ENCODE data around the gene GRHL1.

The GRHL1 gene

GRCh38 chr2:9908639-9909038 is 42.9 kb upstream of the GRHL1 start:
- H3K79me1 ChIP-seq (ENCODE audit: low read depth, low read length), result no peaks in the 10 kb centered on the region
- no peaks in the 10 kb centered on the region for H3K27me3 ChIP-seq (ENCODE audit: control insufficient read depth in 3 of 3, insufficient read depth in 3 of 3, low read depth in 1 of 3, low read length in 3 of 3)
- H3K4me2 ChIP-seq (ENCODE audit: insufficient read depth, low read length, poor library complexity, severe bottlenecking), result no peak overlapping the region
- H3K4me3 ChIP-seq (ENCODE audit: low read length in 2 of 2), result no peak overlapping the region
- no peak overlapping the region for H4K8ac ChIP-seq (ENCODE audit: low read depth, low read length)
- H4K91ac ChIP-seq (ENCODE audit: low read depth, low read length, poor library complexity), result no peak overlapping the region
- H2BK15ac ChIP-seq (ENCODE audit: low read length), result no peak overlapping the region
- H3K27ac ChIP-seq (replicated peaks; ENCODE audit: low read length), result no peak overlapping the region
- no peak overlapping the region for H2BK120ac ChIP-seq (ENCODE audit: low read depth, low read length)
- no peak overlapping the region for H3K9ac ChIP-seq (ENCODE audit: low read depth, low read length, poor library complexity)
- no peak overlapping the region for H3K23ac ChIP-seq (ENCODE audit: low read depth, low read length, poor library complexity)
- no peak overlapping the region for H2AK5ac ChIP-seq (ENCODE audit: low read depth, low read length)
- H2AFZ ChIP-seq (ENCODE audit: low read length), result no peak overlapping the region
- H2BK5ac ChIP-seq (ENCODE audit: low read length), result no peak overlapping the region
- no peak overlapping the region for H3K18ac ChIP-seq (ENCODE audit: low read length)
- H2BK12ac ChIP-seq (ENCODE audit: low read length), result no peak overlapping the region
- WGBS, 2 donors (ENCODE audit: extremely low coverage in 2 of 2, insufficient read length in 2 of 2, insufficient replicate concordance in 1 of 2), result no CpG with 5 or more reads among the region's 1 CpG
- H3K4me1 ChIP-seq (ENCODE audit: control insufficient read depth in 2 of 2, insufficient read depth in 1 of 2, low read depth in 1 of 2, low read length in 2 of 2), result peaks cover 0 to 2% of the 10 kb centered on the region in 2 donors
- no peak for DNase-seq (ENCODE audit: low spot score)
- H3K14ac ChIP-seq (ENCODE audit: low read length), result no peak overlapping the region
- peaks cover 3 to 47% of the 10 kb centered on the region in 2 donors for H3K36me3 ChIP-seq (replicated peaks in 1 of 2; ENCODE audit: control insufficient read depth in 2 of 2, insufficient read depth in 2 of 2, low read length in 2 of 2)
- no peak overlapping the region for H3K4ac ChIP-seq (ENCODE audit: low read length)
- peaks cover 0 to 2% of the 10 kb centered on the region in 2 donors for H3K9me3 ChIP-seq (replicated peaks in 1 of 2; ENCODE audit: control insufficient read depth in 2 of 2, insufficient read depth in 1 of 2, low read depth in 1 of 2, low read length in 2 of 2)

- WGBS, 2 donors (ENCODE audit: extremely low coverage in 2 of 2, insufficient read length in 2 of 2, insufficient replicate concordance in 1 of 2), result 100% methylated on average over 2 of the region's 2 CpGs; no CpG with 5 or more reads in 1 of the 2 donors
- no peak overlapping the region for H2BK15ac ChIP-seq (ENCODE audit: low read length)
- no peaks in the 10 kb centered on the region for H3K79me1 ChIP-seq (ENCODE audit: low read depth, low read length)
- peaks cover 0 to 2% of the 10 kb centered on the region in 2 donors for H3K9me3 ChIP-seq (replicated peaks in 1 of 2; ENCODE audit: control insufficient read depth in 2 of 2, insufficient read depth in 1 of 2, low read depth in 1 of 2, low read length in 2 of 2)
- H2AK5ac ChIP-seq (ENCODE audit: low read depth, low read length), result no peak overlapping the region
- H3K4me2 ChIP-seq (ENCODE audit: insufficient read depth, low read length, poor library complexity, severe bottlenecking), result no peak overlapping the region
- H3K9ac ChIP-seq (ENCODE audit: low read depth, low read length, poor library complexity), result no peak overlapping the region
- H2BK5ac ChIP-seq (ENCODE audit: low read length), result no peak overlapping the region
- no peak overlapping the region for H3K23ac ChIP-seq (ENCODE audit: low read depth, low read length, poor library complexity)
- no peak overlapping the region for H3K27ac ChIP-seq (replicated peaks; ENCODE audit: low read length)
- peaks cover 4 to 52% of the 10 kb centered on the region in 2 donors for H3K36me3 ChIP-seq (replicated peaks in 1 of 2; ENCODE audit: control insufficient read depth in 2 of 2, insufficient read depth in 2 of 2, low read length in 2 of 2)
- no peak overlapping the region for H3K4me3 ChIP-seq (ENCODE audit: low read length in 2 of 2)
- H4K8ac ChIP-seq (ENCODE audit: low read depth, low read length), result no peak overlapping the region
- H3K27me3 ChIP-seq (ENCODE audit: control insufficient read depth in 3 of 3, insufficient read depth in 3 of 3, low read depth in 1 of 3, low read length in 3 of 3), result no peaks in the 10 kb centered on the region
- H2BK120ac ChIP-seq (ENCODE audit: low read depth, low read length), result no peak overlapping the region
- no peak overlapping the region for H3K18ac ChIP-seq (ENCODE audit: low read length)
- H3K4me1 ChIP-seq (ENCODE audit: control insufficient read depth in 2 of 2, insufficient read depth in 1 of 2, low read depth in 1 of 2, low read length in 2 of 2), result peaks cover 0 to 3% of the 10 kb centered on the region in 2 donors
- no peak overlapping the region for H3K14ac ChIP-seq (ENCODE audit: low read length)
- H4K91ac ChIP-seq (ENCODE audit: low read depth, low read length, poor library complexity), result no peak overlapping the region
- DNase-seq (ENCODE audit: low spot score), result no peak
- no peak overlapping the region for H3K4ac ChIP-seq (ENCODE audit: low read length)
- H2AFZ ChIP-seq (ENCODE audit: low read length), result no peak overlapping the region
- H2BK12ac ChIP-seq (ENCODE audit: low read length), result no peak overlapping the region
These were observed 42.4 kb upstream of the GRHL1 start for GRCh38 chr2:9909106-9909505.

- H2BK5ac ChIP-seq (ENCODE audit: low read length), result no peak overlapping the region
- H3K4ac ChIP-seq (ENCODE audit: low read length), result no peak overlapping the region
- WGBS, 2 donors (ENCODE audit: extremely low coverage in 2 of 2, insufficient read length in 2 of 2, insufficient replicate concordance in 1 of 2), result no CpG with 5 or more reads among the region's 4 CpGs
- H3K36me3 ChIP-seq (replicated peaks in 1 of 2; ENCODE audit: control insufficient read depth in 2 of 2, insufficient read depth in 2 of 2, low read length in 2 of 2), result peaks cover 7 to 58% of the 10 kb centered on the region in 2 donors
- no peaks in the 10 kb centered on the region for H3K79me1 ChIP-seq (ENCODE audit: low read depth, low read length)
- H3K9ac ChIP-seq (ENCODE audit: low read depth, low read length, poor library complexity), result no peak overlapping the region
- no peak overlapping the region for H3K18ac ChIP-seq (ENCODE audit: low read length)
- H4K8ac ChIP-seq (ENCODE audit: low read depth, low read length), result no peak overlapping the region
- no peak overlapping the region for H2BK15ac ChIP-seq (ENCODE audit: low read length)
- no peak overlapping the region for H3K4me3 ChIP-seq (ENCODE audit: low read length in 2 of 2)
- H2AK5ac ChIP-seq (ENCODE audit: low read depth, low read length), result no peak overlapping the region
- H2BK120ac ChIP-seq (ENCODE audit: low read depth, low read length), result no peak overlapping the region
- H3K14ac ChIP-seq (ENCODE audit: low read length), result no peak overlapping the region
- H3K9me3 ChIP-seq (replicated peaks in 1 of 2; ENCODE audit: control insufficient read depth in 2 of 2, insufficient read depth in 1 of 2, low read depth in 1 of 2, low read length in 2 of 2), result peaks cover 0 to 2% of the 10 kb centered on the region in 2 donors
- peaks cover 0 to 5% of the 10 kb centered on the region in 2 donors for H3K4me1 ChIP-seq (ENCODE audit: control insufficient read depth in 2 of 2, insufficient read depth in 1 of 2, low read depth in 1 of 2, low read length in 2 of 2)
- no peak overlapping the region for H2BK12ac ChIP-seq (ENCODE audit: low read length)
- no peak overlapping the region for H3K4me2 ChIP-seq (ENCODE audit: insufficient read depth, low read length, poor library complexity, severe bottlenecking)
- no peak overlapping the region for H3K23ac ChIP-seq (ENCODE audit: low read depth, low read length, poor library complexity)
- no peak for DNase-seq (ENCODE audit: low spot score)
- no peak overlapping the region for H4K91ac ChIP-seq (ENCODE audit: low read depth, low read length, poor library complexity)
- H3K27ac ChIP-seq (replicated peaks; ENCODE audit: low read length), result no peak overlapping the region
- no peak overlapping the region for H2AFZ ChIP-seq (ENCODE audit: low read length)
- no peaks in the 10 kb centered on the region for H3K27me3 ChIP-seq (ENCODE audit: control insufficient read depth in 3 of 3, insufficient read depth in 3 of 3, low read depth in 1 of 3, low read length in 3 of 3)
These were observed 40.8 kb upstream of the GRHL1 start for GRCh38 chr2:9910699-9911098.

- H3K27me3 ChIP-seq (ENCODE audit: control insufficient read depth in 3 of 3, insufficient read depth in 3 of 3, low read depth in 1 of 3, low read length in 3 of 3), result no peaks in the 10 kb centered on the region
- H4K91ac ChIP-seq (ENCODE audit: low read depth, low read length, poor library complexity), result no peak overlapping the region
- no peak overlapping the region for H3K4me2 ChIP-seq (ENCODE audit: insufficient read depth, low read length, poor library complexity, severe bottlenecking)
- H2BK15ac ChIP-seq (ENCODE audit: low read length), result no peak overlapping the region
- no peak overlapping the region for H2AK5ac ChIP-seq (ENCODE audit: low read depth, low read length)
- H3K9me3 ChIP-seq (replicated peaks in 1 of 2; ENCODE audit: control insufficient read depth in 2 of 2, insufficient read depth in 1 of 2, low read depth in 1 of 2, low read length in 2 of 2), result peaks cover 0 to under 1% of the 10 kb centered on the region in 2 donors
- peaks cover 0 to 3% of the 10 kb centered on the region in 2 donors for H3K4me1 ChIP-seq (ENCODE audit: control insufficient read depth in 2 of 2, insufficient read depth in 1 of 2, low read depth in 1 of 2, low read length in 2 of 2)
- peaks cover 7 to 68% of the 10 kb centered on the region in 2 donors for H3K36me3 ChIP-seq (replicated peaks in 1 of 2; ENCODE audit: control insufficient read depth in 2 of 2, insufficient read depth in 2 of 2, low read length in 2 of 2)
- H3K14ac ChIP-seq (ENCODE audit: low read length), result no peak overlapping the region
- H2BK5ac ChIP-seq (ENCODE audit: low read length), result no peak overlapping the region
- H3K27ac ChIP-seq (replicated peaks; ENCODE audit: low read length), result no peak overlapping the region
- no peak for DNase-seq (ENCODE audit: low spot score)
- H2BK120ac ChIP-seq (ENCODE audit: low read depth, low read length), result no peak overlapping the region
- no peak overlapping the region for H3K23ac ChIP-seq (ENCODE audit: low read depth, low read length, poor library complexity)
- H3K18ac ChIP-seq (ENCODE audit: low read length), result no peak overlapping the region
- no CpG with 5 or more reads among the region's 4 CpGs for WGBS, 2 donors (ENCODE audit: extremely low coverage in 2 of 2, insufficient read length in 2 of 2, insufficient replicate concordance in 1 of 2)
- H2AFZ ChIP-seq (ENCODE audit: low read length), result no peak overlapping the region
- no peak overlapping the region for H3K9ac ChIP-seq (ENCODE audit: low read depth, low read length, poor library complexity)
- H3K4me3 ChIP-seq (ENCODE audit: low read length in 2 of 2), result no peak overlapping the region
- H4K8ac ChIP-seq (ENCODE audit: low read depth, low read length), result no peak overlapping the region
- H2BK12ac ChIP-seq (ENCODE audit: low read length), result no peak overlapping the region
- no peak overlapping the region for H3K4ac ChIP-seq (ENCODE audit: low read length)
- H3K79me1 ChIP-seq (ENCODE audit: low read depth, low read length), result no peaks in the 10 kb centered on the region
These were observed 39.0 kb upstream of the GRHL1 start for GRCh38 chr2:9912468-9912867.
